Stromal cell of bone marrow (primary cell): ENCODE data around the gene COQ9.
"Not testable (repeated sequence)": the region's sequence is repeated elsewhere in the genome, so short reads cannot be mapped to it uniquely, and the experiment has no call there.

Experiments
- DNase-seq: peaks from one replicate; pipeline ENCODE4 v3.0.0-alpha.2; 2012; ENCODE audit warnings: low read depth

COQ9 gene

GRCh38 chr16:57427307-57427706, 20.0 kb upstream of the COQ9 start:
- no peak for DNase-seq

- DNase-seq = no peak
Measured at GRCh38 chr16:57427824-57428223, 19.5 kb upstream of the COQ9 start.

DNA sequence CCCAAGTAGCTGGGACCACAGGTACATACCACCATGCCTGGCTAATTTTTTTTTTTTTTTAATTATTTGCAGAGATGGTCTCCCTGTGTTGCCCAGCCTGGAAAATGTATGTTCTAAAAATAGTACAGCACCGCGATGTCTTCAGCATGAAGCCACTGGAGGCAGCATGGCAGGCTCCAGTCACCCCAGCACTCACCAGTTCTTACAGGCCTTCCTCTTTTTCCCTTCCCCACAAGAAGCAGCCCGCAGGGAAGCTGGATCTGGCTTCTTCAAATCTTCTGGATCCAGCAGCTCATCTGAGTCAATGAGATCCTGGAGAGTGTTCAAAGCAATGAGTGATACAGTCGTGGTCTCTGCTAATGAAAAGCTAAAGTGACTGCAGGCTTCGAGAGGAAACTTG, 16.3 kb upstream of the COQ9 start:
- no peak for DNase-seq

GRCh38 chr16:57432505-57432904, 14.8 kb upstream of the COQ9 start:
- no peak for DNase-seq

- no peak for DNase-seq
Measured at GRCh38 chr16:57432989-57433388, 14.3 kb upstream of the COQ9 start.

- DNase-seq = no peak
Measured at GRCh38 chr16:57434003-57434402, 13.3 kb upstream of the COQ9 start.

- no peak for DNase-seq
Measured at GRCh38 chr16:57435838-57436237, 11.4 kb upstream of the COQ9 start.

- DNase-seq = not testable (repeated sequence)
Measured at GRCh38 chr16:57439947-57440346, 7.3 kb upstream of the COQ9 start.

DNA sequence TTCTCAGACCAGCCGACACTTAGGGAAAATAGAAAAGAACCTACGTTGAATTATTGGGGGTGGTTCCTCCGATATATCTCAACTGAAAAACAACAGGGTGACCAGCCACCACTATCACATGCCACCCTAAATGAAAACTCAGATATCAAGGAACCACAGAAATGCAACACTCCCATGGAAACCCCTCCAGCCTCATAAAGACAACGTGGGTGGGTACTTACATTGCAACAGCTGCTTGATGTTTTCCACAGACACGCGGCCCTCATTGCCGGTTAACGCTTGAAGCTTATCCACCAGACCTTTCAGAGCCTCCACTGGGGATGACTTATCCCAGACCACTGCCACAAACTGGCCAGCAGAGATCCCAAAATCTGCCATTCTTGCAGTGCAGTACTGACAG, 6.7 kb upstream of the COQ9 start:
- not testable (repeated sequence) for DNase-seq

- DNase-seq = peak; percentile 33
Measured at GRCh38 chr16:57444711-57445110, 2.6 kb upstream of the COQ9 start.

DNA sequence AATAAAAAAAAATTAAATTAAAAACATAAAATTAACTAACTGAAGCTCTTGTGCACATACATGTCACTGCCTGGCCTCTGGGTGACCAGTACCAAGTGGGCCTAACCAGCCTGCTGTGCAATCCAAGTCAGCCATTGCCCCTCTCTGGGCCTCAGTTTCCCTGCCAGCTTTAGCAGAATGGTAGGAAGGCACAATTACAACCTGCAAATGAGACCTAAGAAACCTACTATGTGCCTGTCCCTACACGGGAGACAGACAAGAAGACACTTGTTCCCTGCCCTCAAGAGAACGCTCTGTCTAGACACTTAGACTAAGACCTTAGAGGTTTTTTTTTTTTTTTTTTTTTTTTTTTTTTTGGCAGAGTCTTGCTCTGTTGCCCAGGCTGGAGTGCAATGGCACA, 1.8 kb upstream of the COQ9 start:
- no peak for DNase-seq

- DNase-seq = no peak
Measured at GRCh38 chr16:57446531-57447185, 621 bp upstream of the COQ9 start.

DNA sequence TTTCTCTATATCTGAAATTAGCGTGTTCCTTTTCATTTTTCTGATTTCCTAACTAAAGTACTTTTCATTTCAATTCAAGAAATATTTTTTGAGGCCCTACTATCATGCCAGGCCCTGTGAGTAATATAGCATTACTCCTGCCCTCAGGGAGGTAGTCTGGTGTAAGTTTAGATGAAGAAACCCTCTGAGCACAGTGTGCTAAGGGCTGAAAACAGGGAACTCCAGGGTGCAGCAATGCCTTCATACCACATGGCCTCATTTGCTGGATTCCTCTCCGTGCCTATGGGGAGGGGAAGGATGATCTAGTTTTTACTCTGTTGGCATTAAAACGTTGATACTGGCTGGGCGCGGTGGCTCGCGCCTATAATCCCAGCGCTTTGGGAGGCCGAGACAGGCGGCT, 4.7 kb downstream of the COQ9 start:
- DNase-seq = no peak

DNA sequence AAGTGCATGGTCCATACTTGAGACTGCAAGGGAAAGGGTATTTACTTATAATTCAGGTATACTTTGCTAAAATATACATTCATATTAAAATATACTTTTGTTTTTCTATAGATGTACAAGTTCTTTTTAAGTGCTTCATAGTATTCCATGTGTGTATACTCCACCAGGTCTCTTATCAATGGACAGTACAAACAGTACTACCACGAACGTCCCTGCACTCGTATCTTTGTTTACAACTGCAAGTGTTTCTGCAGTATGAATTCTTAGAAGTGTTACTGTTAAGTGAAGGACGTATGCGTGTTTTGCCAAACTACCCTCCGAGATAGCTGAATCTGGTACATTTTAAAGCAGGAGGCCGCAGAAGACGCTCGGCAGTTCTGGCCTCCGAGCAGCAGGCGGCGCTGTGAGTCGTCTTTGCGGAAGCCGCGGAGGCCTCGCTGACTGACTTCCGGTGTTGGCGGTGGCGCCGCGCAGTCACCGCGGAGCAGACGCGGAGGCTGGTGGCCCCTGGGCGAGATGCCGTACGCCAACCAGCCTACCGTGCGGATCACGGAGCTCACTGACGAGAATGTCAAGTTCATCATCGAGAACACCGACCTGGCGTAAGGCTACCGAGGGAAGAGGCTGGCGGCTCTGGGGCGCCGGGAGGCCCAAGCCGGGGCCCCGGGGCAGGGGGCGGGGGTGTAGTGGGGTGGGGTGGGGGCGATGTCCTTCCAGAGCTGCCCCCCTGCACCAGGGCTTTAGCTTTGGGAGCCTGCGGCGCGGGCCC, 15.1 kb downstream of the COQ9 start, which contains the start of gene POLR2C:
Gene POLR2C (plus strand): TSS at position 471 of the 769 bp plus-strand sequence. CDS start 46 bp downstream, at position 517.
- DNase-seq = peak; percentile 65

DNA sequence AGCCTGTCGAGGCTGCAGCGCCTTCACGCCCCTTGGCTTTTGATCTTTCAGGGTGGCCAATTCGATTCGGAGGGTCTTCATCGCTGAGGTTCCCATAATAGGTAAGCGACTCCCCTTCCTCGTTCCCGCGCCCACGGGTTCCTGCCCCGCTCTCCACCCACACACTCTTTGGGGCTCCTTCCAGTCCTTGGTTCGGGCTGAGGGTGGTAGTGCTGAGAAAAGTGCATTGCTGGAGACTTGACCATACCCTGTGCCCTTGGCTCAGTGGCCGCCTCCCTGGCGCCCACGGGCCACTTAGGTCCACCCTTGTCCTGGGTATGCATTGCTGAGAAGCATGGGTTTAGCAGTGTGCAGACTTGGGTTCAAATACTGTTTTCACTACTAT, 15.7 kb downstream of the COQ9 start:
- DNase-seq = no peak

- DNase-seq = no peak
Measured at GRCh38 chr16:57464523-57464922, 17.2 kb downstream of the COQ9 start.

DNA sequence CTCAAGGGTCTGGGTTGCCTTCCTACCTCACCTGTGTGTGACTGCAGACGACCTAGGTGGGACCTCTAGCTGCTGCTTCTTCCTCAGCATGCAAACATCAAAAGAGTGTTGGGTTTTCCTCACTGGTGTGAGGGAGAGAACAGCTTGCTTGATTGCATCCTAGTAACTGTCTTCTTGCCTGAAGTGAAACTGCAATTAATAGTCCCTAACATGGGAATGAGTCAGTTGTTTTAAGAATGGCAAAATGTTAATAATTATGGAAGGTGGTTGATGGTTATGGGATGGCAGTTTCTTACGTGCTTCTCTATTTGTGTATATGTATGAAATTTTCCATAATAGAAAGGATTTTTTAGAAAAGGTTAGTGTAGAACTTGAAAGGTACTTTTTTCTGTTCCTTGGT, 21.1 kb downstream of the COQ9 start:
- no peak for DNase-seq

DNA sequence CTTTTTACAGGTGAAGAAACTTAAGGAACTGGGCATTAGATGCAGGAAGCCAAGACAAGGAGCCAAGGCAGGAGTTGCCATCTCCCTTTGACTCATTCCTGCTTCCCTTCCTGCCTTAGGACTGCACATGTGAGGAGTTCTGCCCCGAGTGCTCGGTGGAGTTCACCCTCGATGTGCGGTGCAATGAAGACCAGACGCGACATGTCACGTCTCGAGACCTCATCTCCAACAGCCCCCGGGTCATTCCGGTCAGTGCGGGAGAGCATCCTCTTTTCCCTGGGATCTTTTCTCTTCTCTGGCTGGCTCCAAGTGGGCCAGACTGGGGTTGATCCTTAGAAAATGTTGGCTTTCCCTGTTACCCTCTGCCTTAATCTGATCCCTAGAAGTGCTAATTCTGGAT, 21.8 kb downstream of the COQ9 start:
- DNase-seq = no peak

GRCh38 chr16:57469917-57470470, 22.7 kb downstream of the COQ9 start:
- DNase-seq = no peak

DNA sequence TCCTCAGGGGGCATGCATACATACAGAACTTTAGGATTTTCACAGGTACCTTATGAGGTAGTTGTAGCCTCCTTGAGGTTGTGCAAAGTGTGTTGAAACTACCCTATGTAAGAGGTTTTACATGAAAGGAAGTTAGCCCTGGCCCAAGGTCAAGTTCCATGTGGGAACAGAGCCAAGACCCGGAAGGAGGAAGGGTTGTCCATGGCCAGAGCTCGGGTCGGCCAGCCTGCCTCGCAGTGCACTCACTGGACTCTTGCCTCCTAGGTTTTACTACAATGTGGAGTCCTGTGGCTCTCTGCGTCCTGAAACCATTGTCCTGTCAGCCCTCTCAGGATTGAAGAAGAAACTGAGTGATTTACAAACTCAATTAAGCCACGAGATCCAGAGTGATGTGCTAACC, 23.4 kb downstream of the COQ9 start:
- DNase-seq = no peak

DNA sequence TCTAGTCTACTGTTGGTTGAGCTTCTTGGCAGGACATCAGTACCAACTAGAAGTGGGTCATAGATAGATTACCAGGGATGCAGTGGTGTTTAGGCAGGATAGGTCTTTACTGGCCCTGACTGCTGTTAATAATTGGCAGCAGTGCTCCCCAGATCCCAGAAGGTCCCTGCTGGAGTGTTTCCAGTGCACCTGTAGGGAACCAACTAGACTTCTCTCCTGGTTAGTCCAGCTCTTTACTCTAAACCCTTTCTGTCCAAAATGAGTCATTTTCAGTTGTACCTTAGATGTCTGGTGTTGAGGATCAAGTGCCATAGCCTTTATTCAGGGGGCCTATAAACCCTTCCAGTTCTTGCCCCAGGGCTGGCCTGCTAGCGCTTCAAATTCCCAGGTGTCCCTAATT, 23.9 kb downstream of the COQ9 start:
- no peak for DNase-seq

- DNase-seq = no peak
Measured at GRCh38 chr16:57471852-57472664, 24.8 kb downstream of the COQ9 start.

- DNase-seq = no peak
Measured at GRCh38 chr16:57472665-57473060, 25.4 kb downstream of the COQ9 start.
